HepG2 (cell line): ENCODE data around the gene SKI. TPM values are rescaled to one million over a fixed set of nuclear protein-coding genes. Genes with fewer than 3 reads are reported as not detected.

Source experiments
- AFF4 ChIP-seq: sonication (generic); formaldehyde crosslinking; IDR thresholded peaks from 2 replicates; pipeline ENCODE4 v1.4.0; 2020; ENCODE audit warnings: missing genetic modification reagents
- BCL3 ChIP-seq: sonication (generic); formaldehyde crosslinking; IDR thresholded peaks from 2 replicates; pipeline ENCODE4 v1.5.1; 2020; ENCODE audit warnings: mild to moderate bottlenecking, missing genetic modification reagents, moderate library complexity
- CENPT ChIP-seq: sonication (generic); formaldehyde crosslinking; IDR thresholded peaks from 2 replicates; pipeline ENCODE4 v1.8.0; 2022; ENCODE audit warnings: low read depth, mild to moderate bottlenecking, moderate library complexity, missing genetic modification reagents
- CERS6 ChIP-seq: sonication (generic); formaldehyde crosslinking; IDR thresholded peaks from 2 replicates; pipeline ENCODE4 v1.5.0; 2020; ENCODE audit warnings: missing genetic modification reagents
- MXD1 ChIP-seq: sonication (generic); formaldehyde crosslinking; IDR thresholded peaks from 2 replicates; pipeline ENCODE4 v1.4.0; 2020; ENCODE audit warnings: mild to moderate bottlenecking, missing genetic modification reagents
- NFE2 ChIP-seq: sonication (generic); formaldehyde crosslinking; IDR thresholded peaks from 2 replicates; pipeline ENCODE4 v1.4.0; 2020; ENCODE audit warnings: missing genetic modification reagents
- PHF5A ChIP-seq: IDR thresholded peaks from one replicate; pipeline ENCODE4 v1.6.1; 2018; ENCODE audit warnings: low read depth, missing genetic modification reagents; ENCODE audit not compliant: unreplicated experiment
- RFXANK ChIP-seq: IDR thresholded peaks from 2 replicates; pipeline ENCODE4 v1.6.1; 2016
- RFXAP ChIP-seq: sonication (generic); formaldehyde crosslinking; IDR thresholded peaks from 2 replicates; pipeline ENCODE4 v1.4.0; 2020; ENCODE audit warnings: missing genetic modification reagents, borderline replicate concordance
- SAP130 ChIP-seq: IDR thresholded peaks from 2 replicates; pipeline ENCODE4 v1.6.1; 2016; ENCODE audit warnings: low read depth
- SNRNP70 ChIP-seq: fragments of 200-400 bp; formaldehyde crosslinking; IDR thresholded peaks from 2 replicates; pipeline ENCODE4 v1.6.1; 2017; ENCODE audit warnings: mild to moderate bottlenecking, low read depth, low read length, moderate library complexity
- SOX5 ChIP-seq: IDR thresholded peaks from 2 replicates; pipeline ENCODE4 v1.6.1; 2016; ENCODE audit warnings: borderline replicate concordance
- SPEN ChIP-seq: sonication (generic); formaldehyde crosslinking; IDR thresholded peaks from 2 replicates; pipeline ENCODE4 v1.5.1; 2020; ENCODE audit warnings: low read depth, mild to moderate bottlenecking, missing genetic modification reagents
- TCF7L2 ChIP-seq: IDR thresholded peaks from 2 replicates; pipeline ENCODE4 v1.6.1; 2011; ENCODE audit warnings: mild to moderate bottlenecking, low read depth, low read length, moderate library complexity
- ZBTB33 ChIP-seq: sonication (generic); formaldehyde crosslinking; IDR thresholded peaks from 2 replicates; pipeline ENCODE4 v1.4.0; 2020; ENCODE audit warnings: missing genetic modification reagents
- ZBTB34 ChIP-seq: sonication (generic); formaldehyde crosslinking; IDR thresholded peaks from 2 replicates; pipeline ENCODE4 v1.8.0; 2022; ENCODE audit warnings: mild to moderate bottlenecking, missing genetic modification reagents
- ZFX ChIP-seq: sonication (generic); formaldehyde crosslinking; IDR thresholded peaks from 2 replicates; pipeline ENCODE4 v1.4.0; 2020; ENCODE audit warnings: mild to moderate bottlenecking, low read depth, missing genetic modification reagents, moderate library complexity
- ZNF44 ChIP-seq: sonication (generic); formaldehyde crosslinking; IDR thresholded peaks from 2 replicates; pipeline ENCODE4 v1.5.1; 2020; ENCODE audit warnings: mild to moderate bottlenecking, missing genetic modification reagents
- ZNF781 ChIP-seq: sonication (generic); formaldehyde crosslinking; IDR thresholded peaks from 2 replicates; pipeline ENCODE4 v1.5.1; 2020; ENCODE audit warnings: borderline replicate concordance, mild to moderate bottlenecking, missing genetic modification reagents; ENCODE audit errors: not compliant biosample characterization
- ZSCAN25 ChIP-seq: sonication (generic); formaldehyde crosslinking; IDR thresholded peaks from 2 replicates; pipeline ENCODE4 v1.8.0; 2022; ENCODE audit warnings: mild to moderate bottlenecking, missing genetic modification reagents
- polyA plus RNA-seq, 8 experiments: library from polyadenylated mRNA; depleted of rRNA in 3 of 8; stranded (reverse) in 7 of 8; unstranded in 1 of 8; fragments of >200 nt; fragmentation: Illumina TruSeq in 4 of 8; extraction: Trizol in 4 of 8; gene quantifications; 2 replicates each; pipeline versions ENCODE4 v1.2.1 to v1.2.3, GENCODE V29; 2011 to 2016; ENCODE audit warnings: low read depth in 4 of 8, missing spikeins in 1 of 8, mixed read lengths in 1 of 8; ENCODE audit not compliant: insufficient read depth in 1 of 8
- total RNA-seq, 5 experiments: library from RNA; depleted of rRNA; stranded (reverse); fragments of >200 nt; fragmentation: Illumina TruSeq; extraction: Trizol; gene quantifications; 2 replicates each; pipeline ENCODE4 v1.2.3, GENCODE V29; 2016; ENCODE audit warnings: low read depth in 1 of 5

The SKI gene
- total and polyA plus RNA-seq, 2 of the 13 experiments (the other 11 are each of a cell fraction or from before 2014, with no cell fraction given), result 4.7 to 6.9 TPM

GRCh38 chr1:2197707-2198165 is 30.4 kb upstream of the SKI start (continued):
- no peak for TF ChIP-seq BCL3 (CRISPR knock-in tag)
- TF ChIP-seq CERS6 (CRISPR knock-in tag), result no peak
- no peak for TF ChIP-seq SOX5
- no peak for TF ChIP-seq PHF5A (CRISPR knock-in tag)
- TF ChIP-seq ZNF781 (CRISPR knock-in tag), result no peak
- TF ChIP-seq SAP130 (CRISPR knock-in tag), result peak; percentile 31; the same call in 1 of the 2 replicates
- TF ChIP-seq SPEN (CRISPR knock-in tag), result no peak
- no peak for TF ChIP-seq ZNF44 (CRISPR knock-in tag)
- TF ChIP-seq ZBTB33 (CRISPR knock-in tag), result no peak
- peak; percentile 19; the same call in 1 of the 2 replicates for TF ChIP-seq ZFX
- no peak for TF ChIP-seq RFXANK (CRISPR knock-in tag)
- TF ChIP-seq ZBTB34 (CRISPR knock-in tag), result no peak
- TF ChIP-seq TCF7L2, result no peak
- TF ChIP-seq ZSCAN25 (CRISPR knock-in tag), result 0 out of 2 replicates have a peak, but pooled peaks have one; percentile 42
- no peak for TF ChIP-seq RFXAP
- TF ChIP-seq CENPT (CRISPR knock-in tag), result no peak
- no peak for TF ChIP-seq MXD1 (CRISPR knock-in tag)
- TF ChIP-seq NFE2, result no peak
- TF ChIP-seq SNRNP70, result no peak
- TF ChIP-seq AFF4 (CRISPR knock-in tag), result no peak
